GM21786 (cell line): Measurements from ENCODE around the gene FOXQ1.
"Not testable (repeated sequence)": the region's sequence is repeated elsewhere in the genome, so short reads cannot be mapped to it uniquely, and the experiment has no call there.

ENCODE experiments used
- ATAC-seq: cut with Tn5 transposase; IDR thresholded peaks from one replicate; pipeline ENCODE4 v1.9.1; 2021; ENCODE audit not compliant: unreplicated experiment

Gene FOXQ1

GRCh38 chr6:1355068-1355467 lies 43.2 kb downstream of the FOXQ1 start:
- ATAC-seq = not testable (repeated sequence)

DNA sequence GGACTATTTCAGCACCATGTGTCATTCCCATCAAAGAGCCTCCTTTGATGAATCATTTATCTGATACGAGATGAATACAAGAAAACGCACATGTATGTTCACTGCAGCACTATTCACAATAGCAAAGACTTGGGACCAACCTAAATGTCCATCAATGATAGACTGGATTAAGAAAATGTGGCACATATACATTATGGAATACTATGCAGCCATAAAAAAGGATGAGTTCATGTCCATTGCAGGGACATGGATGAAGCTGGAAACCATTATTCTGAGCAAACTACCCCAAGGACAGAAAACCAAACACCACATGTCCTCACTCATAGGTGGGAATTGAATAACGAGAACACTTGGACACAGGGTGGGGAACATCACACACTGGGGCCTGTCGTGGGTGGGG lies 49.8 kb downstream of the FOXQ1 start:
- ATAC-seq = not testable (repeated sequence)

DNA sequence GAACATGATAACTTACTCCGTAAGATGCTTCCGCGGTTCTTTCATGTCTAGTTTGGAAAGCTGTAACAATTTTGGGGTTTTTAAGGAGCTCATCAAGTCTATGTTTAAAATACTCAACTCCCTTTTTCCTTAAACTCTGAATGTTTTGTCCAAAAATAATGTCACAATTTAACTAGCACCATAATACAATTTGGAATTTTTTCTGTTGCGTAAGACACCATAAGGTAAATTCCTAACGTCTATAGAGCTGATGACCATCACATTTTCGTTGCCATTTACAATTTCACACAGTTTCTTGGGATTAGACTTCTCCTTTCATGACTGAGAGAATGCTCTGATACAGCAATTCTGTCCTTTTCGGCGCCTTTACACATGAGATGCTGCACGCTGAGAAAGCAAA lies 50.7 kb downstream of the FOXQ1 start:
- ATAC-seq = no peak

- no peak for ATAC-seq
Measured at GRCh38 chr6:1363298-1363697, 51.4 kb downstream of the FOXQ1 start.

DNA sequence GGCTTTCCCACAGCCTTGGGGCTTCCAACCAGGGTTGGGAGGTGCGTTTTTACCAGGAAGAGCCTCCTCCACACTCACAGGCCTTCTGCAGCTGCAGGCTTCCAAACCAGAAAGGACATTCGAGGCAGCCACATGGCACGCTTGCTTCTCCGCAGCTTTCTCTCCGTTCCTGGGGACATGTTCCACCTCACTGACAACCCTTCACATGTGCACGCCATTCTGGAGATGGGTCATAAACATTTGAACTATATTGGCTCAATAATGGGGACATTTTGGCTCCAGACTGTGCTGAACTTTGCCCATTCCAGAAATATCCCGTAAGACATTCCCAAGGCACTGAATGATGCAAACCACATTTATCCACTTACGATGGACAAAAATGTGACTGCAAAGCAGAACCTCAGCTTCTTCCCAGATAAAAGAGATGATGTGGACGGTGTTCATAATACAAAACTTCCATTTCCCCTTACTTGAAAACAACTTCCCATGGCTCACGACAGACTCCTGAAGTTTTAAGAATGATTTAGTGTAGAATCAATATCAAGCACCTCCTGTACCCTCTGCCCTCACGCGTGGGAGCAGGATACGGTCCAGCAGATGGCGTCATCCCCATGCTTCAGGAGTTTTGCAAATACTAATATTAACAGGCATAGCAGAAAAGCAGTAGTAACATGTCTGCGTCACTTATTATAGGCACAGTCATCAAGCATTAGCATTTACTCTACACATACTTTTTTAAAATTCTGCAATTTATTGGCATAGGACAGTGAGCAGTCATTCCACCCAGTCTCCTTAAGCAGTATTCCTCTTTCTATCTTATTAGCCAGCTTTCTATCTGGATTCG lies 52.1 kb downstream of the FOXQ1 start:
- ATAC-seq = no peak
